Measurements from ENCODE around the gene KL. TPM values are rescaled to one million over a fixed set of nuclear protein-coding genes. Genes with fewer than 3 reads are reported as not detected.

The KL gene
- total RNA-seq, 2 donors from 2014 or later = 0.52 to 1.3 TPM

- ATAC-seq = no peak
- intact Hi-C loops (cut with DNase I) = no loop called here
- no peak for TF ChIP-seq POLR2A (IDR thresholded peaks at IDR 0.05)
- TF ChIP-seq, protein P1, sequence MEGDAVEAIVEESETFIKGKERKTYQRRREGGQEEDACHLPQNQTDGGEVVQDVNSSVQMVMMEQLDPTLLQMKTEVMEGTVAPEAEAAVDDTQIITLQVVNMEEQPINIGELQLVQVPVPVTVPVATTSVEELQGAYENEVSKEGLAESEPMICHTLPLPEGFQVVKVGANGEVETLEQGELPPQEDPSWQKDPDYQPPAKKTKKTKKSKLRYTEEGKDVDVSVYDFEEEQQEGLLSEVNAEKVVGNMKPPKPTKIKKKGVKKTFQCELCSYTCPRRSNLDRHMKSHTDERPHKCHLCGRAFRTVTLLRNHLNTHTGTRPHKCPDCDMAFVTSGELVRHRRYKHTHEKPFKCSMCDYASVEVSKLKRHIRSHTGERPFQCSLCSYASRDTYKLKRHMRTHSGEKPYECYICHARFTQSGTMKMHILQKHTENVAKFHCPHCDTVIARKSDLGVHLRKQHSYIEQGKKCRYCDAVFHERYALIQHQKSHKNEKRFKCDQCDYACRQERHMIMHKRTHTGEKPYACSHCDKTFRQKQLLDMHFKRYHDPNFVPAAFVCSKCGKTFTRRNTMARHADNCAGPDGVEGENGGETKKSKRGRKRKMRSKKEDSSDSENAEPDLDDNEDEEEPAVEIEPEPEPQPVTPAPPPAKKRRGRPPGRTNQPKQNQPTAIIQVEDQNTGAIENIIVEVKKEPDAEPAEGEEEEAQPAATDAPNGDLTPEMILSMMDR (IDR thresholded peaks at IDR 0.05) = no peak
- Histone ChIP-seq H3K4me3 (no peak overlapping the region), H3K27me3 (no peaks in the 10 kb centered on the region), H3K27ac (peak overlapping the region in 1 of 4 donors; percentile 10), H3K9me3 (no peaks in the 10 kb centered on the region), H3K4me1 (no peaks in the 10 kb centered on the region), H3K36me3 (replicated peaks in 1 of 2; ENCODE audit: insufficient read depth in 1 of 2, low read depth in 2 of 2) (peaks cover 9 to 20% of the 10 kb centered on the region in 2 donors)
- WGBS, 2 donors = 64 to 88% methylated on average over 9 of the region's 9 CpGs
- DNase-seq = peak in 1 of 4 donors; percentile 46
These were observed 89.3 kb downstream of the KL start for GRCh38 chr13:33105387-33106005.

DNA sequence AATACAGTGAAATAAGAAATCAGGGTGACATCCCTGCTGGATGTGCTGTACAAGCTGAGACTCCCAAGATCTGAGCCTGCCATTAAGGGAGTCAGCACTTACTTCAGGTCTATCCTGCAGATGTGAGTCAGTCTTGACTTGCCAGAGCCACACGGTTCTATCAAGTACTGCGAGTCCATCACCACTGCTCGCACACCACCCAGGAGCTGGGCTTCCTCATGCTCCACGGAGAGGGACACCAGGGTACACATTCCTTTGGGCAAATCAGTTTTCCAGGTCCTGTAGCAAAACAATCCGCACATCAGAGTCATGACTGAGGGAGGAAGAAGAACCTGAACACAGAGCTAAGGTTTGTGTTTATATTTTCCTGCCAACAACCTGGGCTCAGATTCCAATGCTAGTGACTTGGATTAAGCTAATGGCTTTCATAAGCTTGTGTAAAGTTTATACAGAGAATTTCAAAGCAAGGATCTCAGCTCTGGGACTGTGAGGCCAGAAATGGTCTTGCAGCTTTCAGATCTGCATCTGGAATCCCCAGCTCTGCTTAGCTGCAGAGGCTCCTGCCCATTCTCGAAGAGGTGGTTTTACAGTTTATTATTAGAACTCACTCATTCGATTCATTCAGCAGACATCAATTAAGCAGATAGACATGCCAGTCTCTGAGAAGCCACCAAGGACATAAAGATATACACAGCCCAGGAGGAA, 90.6 kb downstream of the KL start:
- no peak for TF ChIP-seq POLR2A (IDR thresholded peaks at IDR 0.05)
- TF ChIP-seq, protein P1 (IDR thresholded peaks at IDR 0.05) = no peak
- Histone ChIP-seq H3K4me1 (no peaks in the 10 kb centered on the region), H3K4me3 (no peak overlapping the region), H3K9me3 (no peaks in the 10 kb centered on the region), H3K36me3 (replicated peaks in 1 of 2; ENCODE audit: insufficient read depth in 1 of 2, low read depth in 2 of 2) (peaks cover 9 to 20% of the 10 kb centered on the region in 2 donors), H3K27me3 (no peaks in the 10 kb centered on the region), H3K27ac (no peak overlapping the region)
- no peak for DNase-seq
- no peak for ATAC-seq
- intact Hi-C loops (cut with DNase I) = no loop called here
- WGBS, 2 donors = 82% methylated on average over 5 to 7 of the region's 7 CpGs

GRCh38 chr13:33107361-33107760, 91.1 kb downstream of the KL start:
- TF ChIP-seq, protein P1 (IDR thresholded peaks at IDR 0.05) = no peak
- TF ChIP-seq POLR2A (IDR thresholded peaks at IDR 0.05) = no peak
- Histone ChIP-seq H3K27ac (no peak overlapping the region), H3K4me1 (no peaks in the 10 kb centered on the region), H3K4me3 (no peak overlapping the region), H3K36me3 (replicated peaks in 1 of 2; ENCODE audit: insufficient read depth in 1 of 2, low read depth in 2 of 2) (peaks cover 9 to 20% of the 10 kb centered on the region in 2 donors), H3K9me3 (no peaks in the 10 kb centered on the region), H3K27me3 (no peaks in the 10 kb centered on the region)
- no peak for ATAC-seq
- no peak for DNase-seq
- intact Hi-C loops (cut with DNase I) = no loop called here
- 86 to 97% methylated on average over 2 of the region's 2 CpGs for WGBS, 2 donors

- no peak for DNase-seq
- no peaks in the 10 kb centered on the region for H3K9me3 ChIP-seq
- no peak overlapping the region for H3K27ac ChIP-seq
- no peak overlapping the region for H3K4me3 ChIP-seq
- TF ChIP-seq POLR2A (IDR thresholded peaks at IDR 0.05) = no peak
- H3K36me3 ChIP-seq (replicated peaks in 1 of 2; ENCODE audit: insufficient read depth in 1 of 2, low read depth in 2 of 2) = peaks cover 9 to 29% of the 10 kb centered on the region in 2 donors
- WGBS, 2 donors = 94 to 96% methylated on average over 5 of the region's 5 CpGs
- H3K4me1 ChIP-seq = no peaks in the 10 kb centered on the region
- ATAC-seq = no peak
- H3K27me3 ChIP-seq = no peaks in the 10 kb centered on the region
- intact Hi-C loops (cut with DNase I) = no loop called here
These were observed 92.4 kb downstream of the KL start for GRCh38 chr13:33108620-33109019.

- Histone ChIP-seq H3K4me1 (no peaks in the 10 kb centered on the region), H3K27ac (no peak overlapping the region), H3K4me3 (no peak overlapping the region), H3K27me3 (no peaks in the 10 kb centered on the region), H3K9me3 (no peaks in the 10 kb centered on the region), H3K36me3 (replicated peaks in 1 of 2; ENCODE audit: insufficient read depth in 1 of 2, low read depth in 2 of 2) (peaks cover 9 to 33% of the 10 kb centered on the region in 2 donors)
- intact Hi-C loops (cut with DNase I) = no loop called here
- 83 to 86% methylated on average over 2 of the region's 2 CpGs for WGBS, 2 donors
- no peak for ATAC-seq
- DNase-seq = no peak
- no peak for TF ChIP-seq POLR2A (IDR thresholded peaks at IDR 0.05)
- TF ChIP-seq, protein P1 (IDR thresholded peaks at IDR 0.05) = no peak
These were observed 93.1 kb downstream of the KL start for GRCh38 chr13:33109271-33109697.
